Dedifferentiated amniotic fluid mesenchymal stem cell (primary cell): ENCODE measurements around the gene KDM4C.

Experiments used
- DNase-seq: peaks from one replicate; pipeline ENCODE4 v3.0.0-alpha.2; 2016; ENCODE audit errors: extremely low spot score

Gene KDM4C

GRCh38 chr9:6904371-6904770 lies 146.6 kb downstream of the KDM4C start:
- no peak for DNase-seq

- DNase-seq = no peak
Observed at GRCh38 chr9:6905850-6906375, 148.1 kb downstream of the KDM4C start.

- DNase-seq = peak; percentile 28
Observed at GRCh38 chr9:6907772-6908381, 150.1 kb downstream of the KDM4C start.

- no peak for DNase-seq
Observed at GRCh38 chr9:6909181-6909580, 151.4 kb downstream of the KDM4C start.

GRCh38 chr9:6910032-6910431 lies 152.3 kb downstream of the KDM4C start:
- DNase-seq = no peak

GRCh38 chr9:6910497-6910896 lies 152.7 kb downstream of the KDM4C start:
- DNase-seq = no peak

- no peak for DNase-seq
Observed at GRCh38 chr9:6911901-6912638, 154.3 kb downstream of the KDM4C start.

- DNase-seq = no peak
Observed at GRCh38 chr9:6915635-6916034, 157.9 kb downstream of the KDM4C start.

- DNase-seq = no peak
Observed at GRCh38 chr9:6917162-6917561, 159.4 kb downstream of the KDM4C start.

GRCh38 chr9:6920041-6920440 lies 162.3 kb downstream of the KDM4C start:
- DNase-seq = no peak

GRCh38 chr9:6921315-6921714 lies 163.5 kb downstream of the KDM4C start:
- DNase-seq = no peak

GRCh38 chr9:6922124-6922676 lies 164.4 kb downstream of the KDM4C start:
- no peak for DNase-seq

- no peak for DNase-seq
Observed at GRCh38 chr9:6922680-6923079, 164.9 kb downstream of the KDM4C start.

- DNase-seq = no peak
Observed at GRCh38 chr9:6923086-6923485, 165.3 kb downstream of the KDM4C start.

- DNase-seq = no peak
Observed at GRCh38 chr9:6924149-6924548, 166.4 kb downstream of the KDM4C start.

- no peak for DNase-seq
Observed at GRCh38 chr9:6924988-6925563, 167.3 kb downstream of the KDM4C start.

- DNase-seq = no peak
Observed at GRCh38 chr9:6925836-6926235, 168.1 kb downstream of the KDM4C start.

GRCh38 chr9:6926436-6926835 lies 168.7 kb downstream of the KDM4C start:
- DNase-seq = no peak

GRCh38 chr9:6927838-6928237 lies 170.1 kb downstream of the KDM4C start:
- DNase-seq = no peak

- DNase-seq = no peak
Observed at GRCh38 chr9:6928863-6929262, 171.1 kb downstream of the KDM4C start.

GRCh38 chr9:6929441-6930215 lies 171.9 kb downstream of the KDM4C start:
- no peak for DNase-seq

- peak; percentile 44 for DNase-seq
Observed at GRCh38 chr9:6930827-6931226, 173.1 kb downstream of the KDM4C start.
